ENCODE results near the gene DPH6. TPM values are rescaled to one million over a fixed set of nuclear protein-coding genes. Genes with fewer than 3 reads are reported as not detected.

Gene DPH6
- total RNA-seq, 2 donors from 2014 or later: 14.8 to 15.3 TPM

GRCh38 chr15:35495080-35495479, 50.9 kb downstream of the DPH6 start:
- intact Hi-C loops (cut with DNase I): no loop called here
- Histone ChIP-seq H3K9me3 (no peaks in the 10 kb centered on the region), H3K9ac (ENCODE audit: low read depth in 2 of 2, low read length in 2 of 2) (no peak overlapping the region), H3K27ac (no peak overlapping the region), H3K4me1 (no peaks in the 10 kb centered on the region), H3K4me3 (no peak overlapping the region), H3K36me3 (no peaks in the 10 kb centered on the region), H3K27me3 (no peaks in the 10 kb centered on the region)
- no peak for TF ChIP-seq CTCF (IDR thresholded peaks at IDR 0.05)
- DNase-seq: no peak

DNA sequence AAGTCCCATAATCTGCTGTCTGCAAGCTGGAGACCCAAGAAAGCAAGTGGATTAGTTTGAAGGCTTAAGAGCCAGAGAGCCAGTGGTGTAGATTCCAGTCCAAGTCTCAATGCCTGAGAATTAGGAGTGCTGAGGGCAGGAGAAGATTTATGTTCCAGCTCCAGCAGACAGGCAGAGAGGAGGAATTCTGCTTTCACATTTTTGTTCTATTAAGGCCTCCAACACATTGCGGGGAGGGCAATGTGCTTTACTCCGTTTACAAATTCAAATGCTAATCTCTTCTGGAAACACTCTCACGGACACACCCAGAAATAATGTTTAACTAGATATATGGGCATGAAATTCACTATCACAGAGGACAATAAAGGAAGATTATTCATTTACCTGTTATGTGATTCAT, 54.0 kb downstream of the DPH6 start:
- TF ChIP-seq CTCF (IDR thresholded peaks at IDR 0.05): no peak
- no peaks in the 10 kb centered on the region for H3K36me3 ChIP-seq
- H3K27ac ChIP-seq: peak overlapping the region; percentile 64
- H3K4me3 ChIP-seq: no peak overlapping the region
- no peaks in the 10 kb centered on the region for H3K9me3 ChIP-seq
- H3K9ac ChIP-seq (ENCODE audit: low read depth in 2 of 2, low read length in 2 of 2): peak overlapping the region in 1 of 2 donors; percentile 19
- intact Hi-C loops (cut with DNase I): no loop called here
- H3K27me3 ChIP-seq: no peaks in the 10 kb centered on the region
- no peaks in the 10 kb centered on the region for H3K4me1 ChIP-seq
- DNase-seq: peak; percentile 47

- H3K9me3 ChIP-seq: no peaks in the 10 kb centered on the region
- peak overlapping the region; percentile 64 for H3K27ac ChIP-seq
- peak; percentile 27 for DNase-seq
- intact Hi-C loops (cut with DNase I): no loop called here
- H3K9ac ChIP-seq (ENCODE audit: low read depth in 2 of 2, low read length in 2 of 2): no peak overlapping the region
- no peak for TF ChIP-seq CTCF (IDR thresholded peaks at IDR 0.05)
- H3K4me3 ChIP-seq: no peak overlapping the region
- H3K27me3 ChIP-seq: no peaks in the 10 kb centered on the region
- no peaks in the 10 kb centered on the region for H3K36me3 ChIP-seq
- no peaks in the 10 kb centered on the region for H3K4me1 ChIP-seq
Measured at GRCh38 chr15:35491173-35491572, 54.8 kb downstream of the DPH6 start.

- TF ChIP-seq CTCF (IDR thresholded peaks at IDR 0.05): no peak
- no peak for DNase-seq
- Histone ChIP-seq H3K27me3 (no peaks in the 10 kb centered on the region), H3K36me3 (no peaks in the 10 kb centered on the region), H3K9me3 (no peaks in the 10 kb centered on the region), H3K27ac (peak overlapping the region; percentile 64), H3K4me3 (no peak overlapping the region), H3K9ac (ENCODE audit: low read depth in 2 of 2, low read length in 2 of 2) (no peak overlapping the region), H3K4me1 (no peaks in the 10 kb centered on the region)
- intact Hi-C loops (cut with DNase I): no loop called here
Measured at GRCh38 chr15:35490511-35490910, 55.5 kb downstream of the DPH6 start.

- intact Hi-C loops (cut with DNase I): no loop called here
- Histone ChIP-seq H3K4me3 (no peak overlapping the region), H3K36me3 (no peaks in the 10 kb centered on the region), H3K9me3 (no peaks in the 10 kb centered on the region), H3K9ac (ENCODE audit: low read depth in 2 of 2, low read length in 2 of 2) (no peak overlapping the region), H3K27ac (no peak overlapping the region), H3K27me3 (no peaks in the 10 kb centered on the region), H3K4me1 (no peaks in the 10 kb centered on the region)
- no peak for DNase-seq
- TF ChIP-seq CTCF (IDR thresholded peaks at IDR 0.05): no peak
Measured at GRCh38 chr15:35487417-35487816, 58.5 kb downstream of the DPH6 start.

GRCh38 chr15:35486296-35486695, 59.7 kb downstream of the DPH6 start:
- intact Hi-C loops (cut with DNase I): no loop called here
- no peak overlapping the region for H3K27ac ChIP-seq
- TF ChIP-seq CTCF (IDR thresholded peaks at IDR 0.05): no peak
- no peaks in the 10 kb centered on the region for H3K27me3 ChIP-seq
- no peaks in the 10 kb centered on the region for H3K9me3 ChIP-seq
- H3K9ac ChIP-seq (ENCODE audit: low read depth in 2 of 2, low read length in 2 of 2): no peak overlapping the region
- H3K36me3 ChIP-seq: no peaks in the 10 kb centered on the region
- DNase-seq: no peak
- no peaks in the 10 kb centered on the region for H3K4me1 ChIP-seq
- H3K4me3 ChIP-seq: no peak overlapping the region
